HEK293 (cell line): ENCODE results near the gene VPS51.

ENCODE experiments used
- BCL11B ChIP-seq: fragments of 450-650 bp; formaldehyde crosslinking; IDR thresholded peaks from 2 replicates; pipeline ENCODE4 v1.5.1; 2016; ENCODE audit warnings: low read depth, missing biosample characterization, missing genetic modification characterization
- CTCF ChIP-seq: fragments of 450-650 bp; formaldehyde crosslinking; IDR thresholded peaks from 2 replicates; pipeline ENCODE4 v1.5.1; 2016; ENCODE audit warnings: missing biosample characterization, missing genetic modification characterization
- MEIS1 ChIP-seq: sonication (generic); formaldehyde crosslinking; IDR thresholded peaks from 2 replicates; pipeline ENCODE4 v1.8.1; 2022; ENCODE audit warnings: missing genetic modification reagents, mild to moderate bottlenecking, borderline replicate concordance
- PRDM1 ChIP-seq: fragments of 450-650 bp; formaldehyde crosslinking; IDR thresholded peaks from 2 replicates; pipeline ENCODE4; 2016; ENCODE audit warnings: missing biosample characterization, missing genetic modification characterization
- PRDM10 ChIP-seq: fragments of 450-650 bp; formaldehyde crosslinking; IDR thresholded peaks from 2 replicates; pipeline ENCODE4 v1.5.1; 2016; ENCODE audit warnings: missing biosample characterization, missing genetic modification characterization
- PRDM6 ChIP-seq: fragments of 450-650 bp; formaldehyde crosslinking; IDR thresholded peaks from 2 replicates; pipeline ENCODE4 v1.5.1; 2017; ENCODE audit warnings: missing biosample characterization, missing genetic modification characterization
- SCRT1 ChIP-seq: fragments of 450-650 bp; formaldehyde crosslinking; IDR thresholded peaks from 2 replicates; pipeline ENCODE4 v1.5.1; 2016; ENCODE audit warnings: missing biosample characterization, missing genetic modification characterization, borderline replicate concordance
- SP2 ChIP-seq: fragments of 450-650 bp; formaldehyde crosslinking; IDR thresholded peaks from 2 replicates; pipeline ENCODE4 v1.5.1; 2016; ENCODE audit warnings: missing biosample characterization, missing genetic modification characterization
- ZNF121 ChIP-seq: fragments of 450-650 bp; formaldehyde crosslinking; IDR thresholded peaks from 2 replicates; pipeline ENCODE4 v1.5.1; 2016; ENCODE audit warnings: missing biosample characterization, missing genetic modification characterization
- ZNF174 ChIP-seq: fragments of 450-650 bp; formaldehyde crosslinking; IDR thresholded peaks from 2 replicates; pipeline ENCODE4 v1.5.0; 2017; ENCODE audit warnings: missing biosample characterization, mild to moderate bottlenecking, missing genetic modification characterization
- ZNF596 ChIP-seq: fragments of 450-650 bp; IDR thresholded peaks from 2 replicates; pipeline ENCODE4 v1.5.0; 2018; ENCODE audit warnings: missing biosample characterization, mild to moderate bottlenecking, missing genetic modification characterization, moderate library complexity
- ZNF76 ChIP-seq: fragments of 450-650 bp; formaldehyde crosslinking; IDR thresholded peaks from 2 replicates; pipeline ENCODE4; 2016; ENCODE audit warnings: low read depth, missing biosample characterization, missing genetic modification characterization, borderline replicate concordance
- TF ChIP-seq, protein P1 (sequence below): fragments of 450-650 bp; formaldehyde crosslinking; IDR thresholded peaks from 2 replicates; pipeline ENCODE4 v1.5.1; 2016; ENCODE audit warnings: missing biosample characterization, missing genetic modification characterization

DNA sequence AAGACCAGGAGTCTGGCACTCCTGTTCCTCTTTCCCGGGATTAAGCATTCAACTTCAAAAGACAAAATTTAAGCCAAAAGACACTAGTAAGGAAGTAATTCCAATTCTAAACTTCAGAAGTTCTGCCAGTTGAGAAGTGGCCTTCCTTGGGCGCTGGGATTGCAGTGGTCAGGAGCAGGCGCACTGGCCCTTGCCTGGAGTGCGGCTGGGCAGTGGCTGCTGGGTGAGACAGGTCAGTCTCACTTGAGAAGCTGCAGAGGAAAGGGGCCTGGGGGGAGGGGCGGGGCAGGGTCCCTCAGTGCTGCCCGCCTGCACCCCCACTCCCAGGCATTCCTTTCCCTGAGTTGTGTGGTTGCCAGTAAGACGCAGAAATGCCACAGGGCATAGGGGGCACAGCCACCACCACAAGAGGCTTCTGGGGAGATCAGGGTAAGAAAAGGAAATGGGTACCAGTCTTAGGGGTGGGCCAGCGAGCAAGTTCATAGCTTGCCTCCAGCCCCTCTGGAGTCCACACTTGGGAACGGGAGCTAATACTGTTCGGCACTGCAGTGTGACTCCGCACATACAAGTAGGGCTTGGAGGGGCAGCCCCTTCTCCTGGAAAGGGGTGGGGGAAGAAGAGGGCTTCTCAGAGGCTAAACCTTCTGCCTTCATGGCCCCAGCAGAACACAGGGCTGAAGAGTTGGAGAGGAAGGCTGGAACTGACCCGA is 31.6 kb downstream of the VPS51 start:
- TF ChIP-seq SP2 (tag by site-specific recombination) (no peak), CTCF (tag by site-specific recombination) (no peak), PRDM6 (tag by site-specific recombination) (no peak), PRDM1 (tag by site-specific recombination) (no peak), ZNF121 (tag by site-specific recombination) (no peak), BCL11B (tag by site-specific recombination) (no peak), ZNF76 (tag by site-specific recombination) (no peak), ZNF174 (tag by site-specific recombination) (no peak), MEIS1 (no peak), PRDM10 (tag by site-specific recombination) (no peak), ZNF596 (tag by site-specific recombination) (no peak), SCRT1 (tag by site-specific recombination) (no peak)
- TF ChIP-seq, protein P1, sequence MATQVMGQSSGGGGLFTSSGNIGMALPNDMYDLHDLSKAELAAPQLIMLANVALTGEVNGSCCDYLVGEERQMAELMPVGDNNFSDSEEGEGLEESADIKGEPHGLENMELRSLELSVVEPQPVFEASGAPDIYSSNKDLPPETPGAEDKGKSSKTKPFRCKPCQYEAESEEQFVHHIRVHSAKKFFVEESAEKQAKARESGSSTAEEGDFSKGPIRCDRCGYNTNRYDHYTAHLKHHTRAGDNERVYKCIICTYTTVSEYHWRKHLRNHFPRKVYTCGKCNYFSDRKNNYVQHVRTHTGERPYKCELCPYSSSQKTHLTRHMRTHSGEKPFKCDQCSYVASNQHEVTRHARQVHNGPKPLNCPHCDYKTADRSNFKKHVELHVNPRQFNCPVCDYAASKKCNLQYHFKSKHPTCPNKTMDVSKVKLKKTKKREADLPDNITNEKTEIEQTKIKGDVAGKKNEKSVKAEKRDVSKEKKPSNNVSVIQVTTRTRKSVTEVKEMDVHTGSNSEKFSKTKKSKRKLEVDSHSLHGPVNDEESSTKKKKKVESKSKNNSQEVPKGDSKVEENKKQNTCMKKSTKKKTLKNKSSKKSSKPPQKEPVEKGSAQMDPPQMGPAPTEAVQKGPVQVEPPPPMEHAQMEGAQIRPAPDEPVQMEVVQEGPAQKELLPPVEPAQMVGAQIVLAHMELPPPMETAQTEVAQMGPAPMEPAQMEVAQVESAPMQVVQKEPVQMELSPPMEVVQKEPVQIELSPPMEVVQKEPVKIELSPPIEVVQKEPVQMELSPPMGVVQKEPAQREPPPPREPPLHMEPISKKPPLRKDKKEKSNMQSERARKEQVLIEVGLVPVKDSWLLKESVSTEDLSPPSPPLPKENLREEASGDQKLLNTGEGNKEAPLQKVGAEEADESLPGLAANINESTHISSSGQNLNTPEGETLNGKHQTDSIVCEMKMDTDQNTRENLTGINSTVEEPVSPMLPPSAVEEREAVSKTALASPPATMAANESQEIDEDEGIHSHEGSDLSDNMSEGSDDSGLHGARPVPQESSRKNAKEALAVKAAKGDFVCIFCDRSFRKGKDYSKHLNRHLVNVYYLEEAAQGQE (tag by site-specific recombination), result no peak
